Ishikawa (cell line): Measurements from ENCODE around the gene AUTS2.

Source experiments
- CEBPB ChIP-seq: IDR thresholded peaks from 2 replicates; pipeline ENCODE4 v1.6.1; 2012
- CREB1 ChIP-seq: IDR thresholded peaks from 2 replicates; pipeline ENCODE4 v1.6.1; 2012; ENCODE audit warnings: low read depth
- EGR1 ChIP-seq: IDR thresholded peaks from 2 replicates; pipeline ENCODE4 v1.6.1; 2012
- EP300 ChIP-seq: IDR thresholded peaks from 2 replicates; pipeline ENCODE4 v1.6.1; 2012; ENCODE audit warnings: borderline replicate concordance
- FOXM1 ChIP-seq: IDR thresholded peaks from 2 replicates; pipeline ENCODE4 v1.6.1; 2012; ENCODE audit warnings: low read depth, borderline replicate concordance
- NFIC ChIP-seq: IDR thresholded peaks from 2 replicates; pipeline ENCODE4 v1.6.1; 2012
- RAD21 ChIP-seq: IDR thresholded peaks from 2 replicates; pipeline ENCODE4 v1.6.1; 2012; ENCODE audit warnings: low read depth
- TAF1 ChIP-seq: IDR thresholded peaks from 2 replicates; pipeline ENCODE4 v1.6.1; 2012; ENCODE audit warnings: low read depth, mild to moderate bottlenecking
- TCF12 ChIP-seq: IDR thresholded peaks from 2 replicates; pipeline ENCODE4 v1.6.1; 2012; ENCODE audit warnings: low read depth
- TEAD4 ChIP-seq: IDR thresholded peaks from 2 replicates; pipeline ENCODE4 v1.6.1; 2012
- YY1 ChIP-seq: IDR thresholded peaks from 2 replicates; pipeline ENCODE4 v1.6.1; 2012; ENCODE audit warnings: low read depth
- ZBTB7A ChIP-seq: IDR thresholded peaks from 2 replicates; pipeline ENCODE4 v1.6.1; 2012; ENCODE audit warnings: low read depth
- TF ChIP-seq, protein P1 (sequence below): IDR thresholded peaks from 2 replicates; pipeline ENCODE4 v1.6.1; 2012
- TF ChIP-seq, protein P2 (sequence below): IDR thresholded peaks from 2 replicates; pipeline ENCODE4 v1.6.1; 2012
- TF ChIP-seq, protein P3 (sequence below): IDR thresholded peaks from 2 replicates; pipeline ENCODE4 v1.6.1; 2012; ENCODE audit warnings: low read depth, mild to moderate bottlenecking

AUTS2 gene

DNA sequence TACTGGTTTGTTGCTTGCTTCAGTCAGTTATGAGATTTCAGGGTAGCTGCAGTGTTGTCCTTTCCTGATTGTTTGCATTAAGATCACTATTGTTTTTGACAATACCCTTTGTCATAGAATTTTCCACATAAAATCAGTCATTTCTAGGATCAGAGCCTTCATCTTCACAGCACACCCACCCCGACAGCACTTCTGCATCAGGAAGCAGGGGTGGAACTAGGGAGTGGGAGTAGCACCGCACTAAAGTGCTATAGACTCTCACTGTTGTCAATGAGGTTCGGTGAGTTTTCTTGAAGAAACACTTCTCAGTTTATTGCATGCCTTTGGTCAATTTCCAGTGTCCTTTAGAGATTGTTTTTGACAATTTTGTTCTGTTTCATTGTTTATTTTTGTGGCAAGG lies 632.5 kb downstream of the AUTS2 start:
- TF ChIP-seq FOXM1 (no peak), EGR1 (no peak), CREB1 (no peak), YY1 (no peak)
- TF ChIP-seq, protein P1, sequence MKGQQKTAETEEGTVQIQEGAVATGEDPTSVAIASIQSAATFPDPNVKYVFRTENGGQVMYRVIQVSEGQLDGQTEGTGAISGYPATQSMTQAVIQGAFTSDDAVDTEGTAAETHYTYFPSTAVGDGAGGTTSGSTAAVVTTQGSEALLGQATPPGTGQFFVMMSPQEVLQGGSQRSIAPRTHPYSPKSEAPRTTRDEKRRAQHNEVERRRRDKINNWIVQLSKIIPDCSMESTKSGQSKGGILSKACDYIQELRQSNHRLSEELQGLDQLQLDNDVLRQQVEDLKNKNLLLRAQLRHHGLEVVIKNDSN: no peak

DNA sequence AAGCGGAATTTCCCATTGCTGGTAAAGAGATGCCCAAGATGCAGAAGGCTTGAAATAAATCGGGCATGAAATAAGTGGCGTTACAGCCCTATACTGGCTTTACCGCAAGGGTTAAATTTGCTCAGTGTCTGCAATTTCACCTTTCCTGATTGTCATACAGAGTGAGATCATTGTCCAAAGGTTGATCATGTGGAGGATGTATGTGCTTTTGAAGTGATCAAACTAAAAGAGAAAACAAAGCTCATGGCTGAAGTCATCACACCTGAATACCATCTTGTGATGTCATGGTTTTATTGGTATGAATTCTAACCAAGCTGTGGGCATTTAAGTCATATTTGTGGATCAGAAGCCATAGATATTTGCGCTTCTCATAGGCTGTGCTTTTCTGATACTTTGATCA lies 635.5 kb downstream of the AUTS2 start:
- no peak for TF ChIP-seq RAD21
- TF ChIP-seq YY1: no peak
- no peak for TF ChIP-seq CEBPB
- TF ChIP-seq, protein P2, sequence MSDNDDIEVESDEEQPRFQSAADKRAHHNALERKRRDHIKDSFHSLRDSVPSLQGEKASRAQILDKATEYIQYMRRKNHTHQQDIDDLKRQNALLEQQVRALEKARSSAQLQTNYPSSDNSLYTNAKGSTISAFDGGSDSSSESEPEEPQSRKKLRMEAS: no peak
- no peak for TF ChIP-seq TEAD4
- TF ChIP-seq, protein P3, sequence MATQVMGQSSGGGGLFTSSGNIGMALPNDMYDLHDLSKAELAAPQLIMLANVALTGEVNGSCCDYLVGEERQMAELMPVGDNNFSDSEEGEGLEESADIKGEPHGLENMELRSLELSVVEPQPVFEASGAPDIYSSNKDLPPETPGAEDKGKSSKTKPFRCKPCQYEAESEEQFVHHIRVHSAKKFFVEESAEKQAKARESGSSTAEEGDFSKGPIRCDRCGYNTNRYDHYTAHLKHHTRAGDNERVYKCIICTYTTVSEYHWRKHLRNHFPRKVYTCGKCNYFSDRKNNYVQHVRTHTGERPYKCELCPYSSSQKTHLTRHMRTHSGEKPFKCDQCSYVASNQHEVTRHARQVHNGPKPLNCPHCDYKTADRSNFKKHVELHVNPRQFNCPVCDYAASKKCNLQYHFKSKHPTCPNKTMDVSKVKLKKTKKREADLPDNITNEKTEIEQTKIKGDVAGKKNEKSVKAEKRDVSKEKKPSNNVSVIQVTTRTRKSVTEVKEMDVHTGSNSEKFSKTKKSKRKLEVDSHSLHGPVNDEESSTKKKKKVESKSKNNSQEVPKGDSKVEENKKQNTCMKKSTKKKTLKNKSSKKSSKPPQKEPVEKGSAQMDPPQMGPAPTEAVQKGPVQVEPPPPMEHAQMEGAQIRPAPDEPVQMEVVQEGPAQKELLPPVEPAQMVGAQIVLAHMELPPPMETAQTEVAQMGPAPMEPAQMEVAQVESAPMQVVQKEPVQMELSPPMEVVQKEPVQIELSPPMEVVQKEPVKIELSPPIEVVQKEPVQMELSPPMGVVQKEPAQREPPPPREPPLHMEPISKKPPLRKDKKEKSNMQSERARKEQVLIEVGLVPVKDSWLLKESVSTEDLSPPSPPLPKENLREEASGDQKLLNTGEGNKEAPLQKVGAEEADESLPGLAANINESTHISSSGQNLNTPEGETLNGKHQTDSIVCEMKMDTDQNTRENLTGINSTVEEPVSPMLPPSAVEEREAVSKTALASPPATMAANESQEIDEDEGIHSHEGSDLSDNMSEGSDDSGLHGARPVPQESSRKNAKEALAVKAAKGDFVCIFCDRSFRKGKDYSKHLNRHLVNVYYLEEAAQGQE: no peak
- no peak for TF ChIP-seq CREB1
- no peak for TF ChIP-seq EP300

DNA sequence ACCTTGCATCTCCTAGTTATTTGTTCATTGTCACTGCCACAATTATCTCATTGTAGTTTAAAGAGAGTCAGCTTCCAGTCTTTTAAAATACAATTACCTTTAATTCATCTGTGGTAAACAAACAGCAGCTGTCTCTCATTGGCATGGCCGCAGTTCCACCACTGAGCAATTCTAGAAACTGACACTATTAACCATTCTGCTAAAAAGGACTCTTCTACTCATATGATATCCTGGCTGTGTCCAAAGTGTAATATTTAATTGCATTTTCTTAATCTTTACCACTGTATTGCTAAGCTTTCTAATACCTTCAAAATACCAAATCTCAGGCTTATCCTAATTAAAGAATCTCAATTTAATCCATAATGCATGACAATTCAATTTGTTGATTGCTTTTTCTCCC lies 639.0 kb downstream of the AUTS2 start:
- TF ChIP-seq, protein P1: no peak
- no peak for TF ChIP-seq RAD21

- TF ChIP-seq, protein P2: no peak
- TF ChIP-seq TCF12 (no peak), TAF1 (no peak), EGR1 (no peak), CREB1 (no peak), NFIC (no peak), EP300 (no peak), TEAD4 (no peak), CEBPB (no peak), RAD21 (no peak), FOXM1 (no peak), YY1 (no peak), ZBTB7A (no peak)
Observed at GRCh38 chr7:70237831-70238575, 639.7 kb downstream of the AUTS2 start.

DNA sequence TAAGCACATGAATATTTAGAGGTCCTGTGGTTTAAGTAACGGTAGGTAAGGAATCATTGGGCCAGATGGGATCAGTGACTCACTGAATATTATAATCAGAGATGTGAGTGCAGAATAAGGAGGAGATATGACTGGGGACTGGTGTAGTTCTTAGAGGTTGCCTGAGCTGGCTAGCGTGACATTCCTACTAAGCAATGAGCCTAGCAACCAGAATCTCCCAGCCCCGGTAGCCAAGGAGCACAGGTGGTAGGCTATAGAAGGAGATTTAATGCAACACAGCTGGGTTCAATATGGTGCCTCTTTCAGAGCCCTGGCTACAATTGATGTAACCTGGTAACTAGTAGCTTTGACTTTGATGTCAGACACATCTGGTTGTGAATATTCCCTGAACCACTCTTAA lies 641.6 kb downstream of the AUTS2 start:
- TF ChIP-seq, protein P3: no peak
- TF ChIP-seq CEBPB (no peak), TAF1 (no peak), NFIC (no peak), EP300 (no peak), YY1 (no peak), TCF12 (no peak), FOXM1 (no peak), TEAD4 (no peak), RAD21 (no peak), EGR1 (no peak), ZBTB7A (no peak)
- TF ChIP-seq, protein P2: no peak
- TF ChIP-seq, protein P1: no peak

- TF ChIP-seq YY1: no peak
- no peak for TF ChIP-seq FOXM1
- TF ChIP-seq CREB1: no peak
- TF ChIP-seq CEBPB: no peak
- TF ChIP-seq TEAD4: no peak
- TF ChIP-seq TCF12: no peak
- TF ChIP-seq RAD21: no peak
- TF ChIP-seq, protein P3: no peak
- TF ChIP-seq EP300: no peak
- TF ChIP-seq, protein P1: no peak
- no peak for TF ChIP-seq NFIC
- TF ChIP-seq EGR1: no peak
Observed at GRCh38 chr7:70240873-70241272, 642.6 kb downstream of the AUTS2 start.
